Endothelial cell of umbilical vein (primary cell): ENCODE results near the gene EMP2. TPM values are rescaled to one million over a fixed set of nuclear protein-coding genes. Genes with fewer than 3 reads are reported as not detected.

Experiments used
- BruUV-seq: library from RNA; stranded (reverse); fragments of 400-500 nt; replicated peaks from 2 replicates; lab custom pipeline; 2021; lab: Mats Ljungman, UMichigan
- CTCF ChIA-PET: fragments of 300-600, 350-600 bp; sonication (Branson Sonifier 250); formaldehyde crosslinking; loops from one replicate; lab custom pipeline; 2021; ENCODE audit warnings: antibody characterized with exemption, inconsistent platforms; lab: Charles Lee
- POLR2A ChIA-PET: fragments of 300-600, 350-600 bp; sonication (Branson Sonifier 250); formaldehyde crosslinking; loops from one replicate; lab custom pipeline; 2021; ENCODE audit warnings: antibody characterized with exemption, inconsistent platforms; lab: Charles Lee
- DNase-seq: peaks from one replicate; pipeline ENCODE4 v3.0.0-alpha.2; 2011; ENCODE audit warnings: low read depth, low spot score
- FAIRE-seq: peaks from 2 replicates; lab custom pipeline; 2011; peaks lifted over from hg19 to GRCh38; lab: Jason Lieb, UNC
- H2AFZ ChIP-seq: 2 replicates; pipeline ENCODE4 v1.6.0; 2012; ENCODE audit warnings: low read depth, low read length, control low read depth, inconsistent platforms
- H3K27ac ChIP-seq: 2 replicates; pipeline ENCODE4 v1.5.1; 2011; ENCODE audit warnings: low read depth, mild to moderate bottlenecking, control low read depth, low read length, moderate library complexity; ENCODE audit not compliant: insufficient read depth
- H3K27me3 ChIP-seq, 2 experiments: 2 replicates each; pipeline versions ENCODE4 v1.6.0 to v1.6.1; 2011; ENCODE audit warnings: low read length in 2 of 2, mixed read lengths in 1 of 2; ENCODE audit not compliant: control insufficient read depth in 2 of 2, insufficient read depth in 2 of 2
- H3K36me3 ChIP-seq, 2 experiments: 2 replicates in 1 of 2; 3 replicates in 1 of 2; pipeline ENCODE4 v1.5.1; 2011; ENCODE audit warnings: low read length in 2 of 2, mild to moderate bottlenecking in 1 of 2, moderate library complexity in 1 of 2; ENCODE audit not compliant: control insufficient read depth in 2 of 2, insufficient read depth in 2 of 2; ENCODE audit errors: extremely low read depth in 1 of 2
- H3K4me1 ChIP-seq: 3 replicates; pipeline ENCODE4 v1.5.1; 2011; ENCODE audit warnings: mild to moderate bottlenecking, low read length; ENCODE audit not compliant: control insufficient read depth, insufficient read depth; ENCODE audit errors: extremely low read depth
- H3K4me2 ChIP-seq: 2 replicates; pipeline ENCODE4 v1.6.1; 2011; ENCODE audit warnings: low read length, control low read depth, mixed read lengths; ENCODE audit not compliant: insufficient read depth
- H3K4me3 ChIP-seq, 3 experiments: fragments of 200-600 bp in 1 of 3; sonication (generic), shearing (Covaris generic) in 1 of 3; replicated peaks in 1 of 3; 2 replicates each; pipeline ENCODE4 v1.5.1; 2011 to 2016; ENCODE audit warnings: control low read depth in 3 of 3, low read length in 3 of 3, mild to moderate bottlenecking in 2 of 3, inconsistent platforms in 1 of 3, low read depth in 1 of 3, moderate library complexity in 1 of 3; ENCODE audit not compliant: insufficient read depth in 1 of 3
- H3K79me2 ChIP-seq: 2 replicates; pipeline ENCODE4 v1.6.0; 2012; ENCODE audit warnings: low read length, inconsistent platforms; ENCODE audit not compliant: control insufficient read depth, insufficient read depth
- H3K9ac ChIP-seq: replicated peaks from 2 replicates; pipeline ENCODE3; 2011; ENCODE audit warnings: low read length, control low read depth; ENCODE audit not compliant: insufficient read depth; ENCODE audit errors: extremely low read depth
- H3K9me1 ChIP-seq: replicated peaks from 3 replicates; pipeline ENCODE4 v1.6.0; 2011; ENCODE audit warnings: mild to moderate bottlenecking, low read length; ENCODE audit not compliant: control insufficient read depth, insufficient read depth; ENCODE audit errors: extremely low read depth
- H3K9me3 ChIP-seq: replicated peaks from 2 replicates; pipeline ENCODE4 v1.5.1; 2012; ENCODE audit warnings: low read length, inconsistent platforms; ENCODE audit not compliant: control insufficient read depth, insufficient read depth
- H4K20me1 ChIP-seq: replicated peaks from 2 replicates; pipeline ENCODE3; 2011; ENCODE audit warnings: mild to moderate bottlenecking, low read length; ENCODE audit not compliant: control insufficient read depth, insufficient read depth; ENCODE audit errors: extremely low read depth
- FOS ChIP-seq: IDR thresholded peaks from 2 replicates; pipeline ENCODE4 v1.6.1; 2011; ENCODE audit warnings: mild to moderate bottlenecking, low read length, moderate library complexity, borderline replicate concordance; ENCODE audit not compliant: insufficient read depth
- GATA2 ChIP-seq: IDR thresholded peaks from 2 replicates; pipeline ENCODE4 v1.7.0; 2011; ENCODE audit warnings: low read depth, mild to moderate bottlenecking, moderate library complexity, mixed read lengths, low read length; ENCODE audit not compliant: insufficient read length, insufficient read depth
- JUN ChIP-seq: IDR thresholded peaks from 2 replicates; pipeline ENCODE4 v1.6.1; 2011; ENCODE audit warnings: borderline replicate concordance, low read depth; ENCODE audit not compliant: insufficient read length, insufficient read depth
- MYC ChIP-seq: IDR thresholded peaks from one replicate; pipeline ENCODE4 v1.6.1; 2011; ENCODE audit warnings: mild to moderate bottlenecking, low read depth, low read length
- POLR2A ChIP-seq: IDR thresholded peaks from 2 replicates; pipeline ENCODE4 v1.6.1; 2012; ENCODE audit warnings: low read depth, mild to moderate bottlenecking, control low read depth, low read length
- dilution Hi-C: fragments of 300-500 bp; cut with MboI; formaldehyde crosslinking; loops from one replicate; pipeline ENCODE4 v1.15.0; 2019; ENCODE audit warnings: low sequenced_read_pairs; ENCODE audit not compliant: extremely low pct_ligation_motif_present
- intact Hi-C: fragments of 100-400 bp; cut with micrococcal nuclease; formaldehyde crosslinking; loops from one replicate; pipeline ENCODE4 v1.10.0; 2022
- polyA plus RNA-seq, 4 experiments: library from polyadenylated mRNA; depleted of rRNA in 3 of 4; stranded (reverse) in 3 of 4; unstranded in 1 of 4; fragments of >200 nt; gene quantifications; 2 replicates each; pipeline versions ENCODE4 v1.2.1 to v1.2.3, GENCODE V29; 2011 to 2012; ENCODE audit warnings: missing spikeins in 1 of 4
- total RNA-seq: library from RNA; stranded (reverse); gene quantifications from 2 replicates; pipeline ENCODE4 v1.2.3, GENCODE V29; 2021

EMP2 gene
- total and polyA plus RNA-seq, 2 donors (not counting 3 experiments of a cell fraction or from before 2014, with no cell fraction given) = 19.0 to 25.5 TPM

DNA sequence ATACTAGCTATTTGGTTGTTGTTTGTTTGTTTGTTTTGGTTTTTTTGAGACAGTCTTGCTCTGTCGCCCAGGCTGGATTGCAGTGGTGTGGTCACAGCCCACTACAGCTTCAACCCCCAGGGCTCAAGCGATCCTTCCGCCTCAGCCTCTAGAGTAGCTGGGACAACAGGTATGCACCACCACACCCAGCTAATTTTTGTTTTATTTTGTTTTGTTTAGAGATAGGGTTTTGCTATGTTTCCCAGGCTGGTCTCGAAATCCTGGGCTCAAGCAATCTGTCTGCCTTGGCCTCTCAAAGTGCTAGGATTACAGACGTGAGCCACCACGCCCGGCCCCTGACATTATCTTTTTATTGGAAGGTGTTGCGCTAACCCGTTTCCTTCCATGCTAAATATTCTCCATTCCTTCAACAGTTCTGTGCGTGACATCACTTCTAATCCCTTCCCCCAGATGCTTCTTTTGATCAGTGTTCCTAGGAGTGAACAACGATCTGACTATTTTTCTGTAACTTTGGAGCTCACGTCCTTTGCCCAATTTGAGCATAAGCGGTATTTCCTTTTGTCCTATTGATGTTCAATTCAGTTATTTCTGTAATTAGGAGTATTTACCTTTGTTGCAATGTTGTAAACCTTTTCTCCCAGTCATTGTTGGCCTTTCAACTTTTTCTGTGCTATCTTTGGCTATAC is 30.2 kb upstream of the EMP2 start:
- intact Hi-C loops (no loop called here), dilution Hi-C loops (no loop called here)
- no peaks in the 10 kb centered on the region for H3K36me3 ChIP-seq
- ChIA-PET CTCF (no interaction called here), POLR2A (no interaction called here)
- no peaks in the 10 kb centered on the region for H3K27me3 ChIP-seq
- no peak overlapping the region for H3K27ac ChIP-seq
- H4K20me1 ChIP-seq = no peaks in the 10 kb centered on the region
- no peaks in the 10 kb centered on the region for H3K79me2 ChIP-seq
- no peak for TF ChIP-seq MYC
- TF ChIP-seq FOS = no peak
- no peak for TF ChIP-seq JUN
- TF ChIP-seq GATA2 = no peak
- no peak for TF ChIP-seq POLR2A
- DNase-seq (no peak), FAIRE-seq (no peak)
- H2AFZ ChIP-seq = no peak overlapping the region
- no peak overlapping the region for H3K4me2 ChIP-seq
- no peaks in the 10 kb centered on the region for H3K9me1 ChIP-seq
- H3K9ac ChIP-seq = no peak overlapping the region
- no TSS peak for BruUV-seq
- H3K4me1 ChIP-seq = no peaks in the 10 kb centered on the region
- H3K9me3 ChIP-seq = no peaks in the 10 kb centered on the region
- H3K4me3 ChIP-seq = no peak overlapping the region

DNA sequence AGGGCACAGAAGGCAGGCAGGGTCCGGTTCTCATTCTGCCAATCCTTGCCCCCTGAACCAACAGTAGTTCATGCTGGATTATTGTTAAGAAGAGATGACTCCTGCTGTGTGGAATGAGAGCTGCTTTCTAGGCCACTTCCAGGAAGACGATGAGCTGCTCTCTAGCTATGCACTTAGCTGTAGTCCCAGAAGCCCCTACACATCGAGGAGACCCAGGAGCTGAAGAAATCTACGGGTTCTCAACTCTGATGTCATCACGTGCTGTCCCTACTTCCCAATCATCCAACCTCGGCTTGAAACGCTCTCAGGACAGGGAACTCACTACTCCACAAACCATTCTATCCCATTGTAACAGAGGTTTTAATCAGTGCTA is 29.0 kb upstream of the EMP2 start:
- Histone ChIP-seq H3K79me2 (no peaks in the 10 kb centered on the region), H3K4me1 (no peaks in the 10 kb centered on the region), H3K9me3 (no peaks in the 10 kb centered on the region), H3K4me3 (no peak overlapping the region), H2AFZ (no peak overlapping the region), H3K4me2 (no peak overlapping the region), H3K27ac (no peak overlapping the region), H3K36me3 (no peaks in the 10 kb centered on the region), H3K9me1 (no peaks in the 10 kb centered on the region), H3K27me3 (no peaks in the 10 kb centered on the region), H4K20me1 (no peaks in the 10 kb centered on the region), H3K9ac (no peak overlapping the region)
- FAIRE-seq = no peak
- BruUV-seq = no TSS peak
- ChIA-PET CTCF (no interaction called here), POLR2A (no interaction called here)
- dilution Hi-C loops = no loop called here
- DNase-seq = no peak
- TF ChIP-seq GATA2 (no peak), MYC (no peak), JUN (no peak)
- intact Hi-C loops = no loop called here
